Transverse colon (tissue), 4 donors: Measurements from ENCODE around the gene SLK. TPM values are rescaled to one million over a fixed set of nuclear protein-coding genes. Genes with fewer than 3 reads are reported as not detected.

Experiments used
- DNase-seq: peaks from one replicate; pipeline ENCODE4 v3.0.0-alpha.2; 2019
- H3K27ac ChIP-seq, 4 donors: fragments of 200-600 bp; sonication (generic); 2 replicates each; pipeline ENCODE4 v1.5.1; 2016 to 2018; ENCODE audit warnings: inconsistent platforms in 4 of 4
- H3K27me3 ChIP-seq: fragments of 200-600 bp; sonication (generic); 2 replicates; pipeline ENCODE4 v1.5.1; 2017; ENCODE audit warnings: inconsistent platforms
- H3K36me3 ChIP-seq, 4 donors: fragments of 200-600 bp; sonication (generic); 2 replicates each; pipeline ENCODE4 v1.5.1; 2017 to 2019; ENCODE audit warnings: inconsistent platforms in 4 of 4
- H3K4me1 ChIP-seq, 4 donors: fragments of 200-600 bp; sonication (generic); 2 replicates each; pipeline ENCODE4 v1.5.1; 2017 to 2020; ENCODE audit warnings: inconsistent platforms in 4 of 4
- H3K4me3 ChIP-seq, 4 donors: fragments of 200-600 bp; sonication (generic); 1 replicate in 1 of 4; 2 replicates in 3 of 4; pipeline versions ENCODE4 v1.5.1 to v1.6.1; 2017 to 2019; ENCODE audit warnings: inconsistent platforms in 4 of 4
- H3K9me3 ChIP-seq, 2 donors: fragments of 200-600 bp; sonication (generic); 2 replicates each; pipeline ENCODE4 v1.5.1; 2017 to 2019; ENCODE audit warnings: inconsistent platforms in 2 of 2
- EP300 ChIP-seq: sonication (generic); formaldehyde crosslinking; IDR thresholded peaks from one replicate; pipeline ENCODE4 v1.6.1; 2017; ENCODE audit warnings: antibody characterized with exemption, low read depth
- POLR2A ChIP-seq: fragments of 450-650 bp; IDR thresholded peaks from one replicate; pipeline ENCODE4 v1.6.1; 2016; ENCODE audit warnings: antibody characterized with exemption, mild to moderate bottlenecking, moderate library complexity
- POLR2AphosphoS5 ChIP-seq, 3 donors: sonication (generic); formaldehyde crosslinking; IDR thresholded peaks; one replicate each; pipeline ENCODE4 v1.6.1; 2016; ENCODE audit warnings: antibody characterized with exemption in 3 of 3
- WGBS, 2 donors: methylation state at CpG; one replicate each; pipeline ENCODE4 v1.1.5; 2018; ENCODE audit warnings: low coverage in 1 of 2; 5-methylcytosine and 5-hydroxymethylcytosine counted together
- in situ Hi-C, 4 donors: fragments of 200-750 bp; cut with MboI; loops; one replicate each; pipeline versions ENCODE4 v1.15.0 to v1.15.1; 2017; ENCODE audit warnings: low sequenced_read_pairs in 3 of 4, low pct_ligation_motif_present in 1 of 4, low pct_unique_long_range_greater_than_20kb in 1 of 4
- intact Hi-C: fragments of 100-400 bp; cut with DNase I; formaldehyde crosslinking; loops from one replicate; pipeline ENCODE4 v1.15.1; 2023; ENCODE audit warnings: low total_unique reads
- total RNA-seq, 4 donors: library from RNA; depleted of rRNA; stranded (reverse); fragments of >200 nt; gene quantifications; one replicate each; pipeline ENCODE4 v1.1.0, GENCODE V29; 2016
- TF ChIP-seq, protein P1 (sequence below), 5 experiments: fragments of 200-600 bp in 3 of 5; fragments of 450-650 bp in 2 of 5; sonication (generic) in 3 of 5; IDR thresholded peaks; 1 replicate in 2 of 5; 2 replicates in 3 of 5; pipeline ENCODE4 v1.5.1; 2016 to 2017; ENCODE audit warnings: antibody characterized with exemption in 5 of 5, inconsistent platforms in 3 of 5, mild to moderate bottlenecking in 2 of 5, moderate library complexity in 1 of 5

SLK gene
- total RNA-seq, 4 donors from 2014 or later: 33.2 to 76.4 (median 55.7) TPM

DNA sequence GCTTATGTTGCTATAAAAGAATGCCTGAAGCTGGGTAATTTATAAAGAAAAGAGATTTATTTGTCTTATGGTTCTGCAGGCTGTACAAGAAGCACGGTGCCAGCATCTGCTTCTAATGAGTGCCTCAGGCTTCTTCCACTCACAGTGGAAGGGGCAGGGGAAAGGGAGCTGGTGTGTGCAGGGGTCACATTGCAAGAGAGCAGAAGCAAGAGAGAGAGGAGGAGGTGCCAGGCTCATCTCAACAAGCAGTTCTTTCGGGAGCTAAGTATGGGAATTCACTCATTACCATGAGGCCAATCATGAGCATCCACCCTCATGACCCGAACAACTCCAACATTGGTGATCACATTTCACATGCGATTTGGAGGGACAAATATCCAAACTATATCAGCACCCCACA lies 17.2 kb upstream of the SLK start:
- WGBS, 2 donors: 69 to 90% methylated on average over 4 of the region's 4 CpGs
- H3K36me3 ChIP-seq: no peaks in the 10 kb centered on the region
- no peaks in the 10 kb centered on the region for H3K27me3 ChIP-seq
- no peak overlapping the region for H3K4me3 ChIP-seq
- no peak for TF ChIP-seq POLR2A
- TF ChIP-seq POLR2AphosphoS5 (IDR thresholded peaks at IDR 0.05): no peak
- TF ChIP-seq, protein P1, sequence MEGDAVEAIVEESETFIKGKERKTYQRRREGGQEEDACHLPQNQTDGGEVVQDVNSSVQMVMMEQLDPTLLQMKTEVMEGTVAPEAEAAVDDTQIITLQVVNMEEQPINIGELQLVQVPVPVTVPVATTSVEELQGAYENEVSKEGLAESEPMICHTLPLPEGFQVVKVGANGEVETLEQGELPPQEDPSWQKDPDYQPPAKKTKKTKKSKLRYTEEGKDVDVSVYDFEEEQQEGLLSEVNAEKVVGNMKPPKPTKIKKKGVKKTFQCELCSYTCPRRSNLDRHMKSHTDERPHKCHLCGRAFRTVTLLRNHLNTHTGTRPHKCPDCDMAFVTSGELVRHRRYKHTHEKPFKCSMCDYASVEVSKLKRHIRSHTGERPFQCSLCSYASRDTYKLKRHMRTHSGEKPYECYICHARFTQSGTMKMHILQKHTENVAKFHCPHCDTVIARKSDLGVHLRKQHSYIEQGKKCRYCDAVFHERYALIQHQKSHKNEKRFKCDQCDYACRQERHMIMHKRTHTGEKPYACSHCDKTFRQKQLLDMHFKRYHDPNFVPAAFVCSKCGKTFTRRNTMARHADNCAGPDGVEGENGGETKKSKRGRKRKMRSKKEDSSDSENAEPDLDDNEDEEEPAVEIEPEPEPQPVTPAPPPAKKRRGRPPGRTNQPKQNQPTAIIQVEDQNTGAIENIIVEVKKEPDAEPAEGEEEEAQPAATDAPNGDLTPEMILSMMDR (IDR thresholded peaks at IDR 0.05): no peak
- no peak for TF ChIP-seq EP300
- intact Hi-C loops (no loop called here), in situ Hi-C loops (no loop called here)
- H3K9me3 ChIP-seq: no peaks in the 10 kb centered on the region
- DNase-seq: no peak
- H3K4me1 ChIP-seq: no peaks in the 10 kb centered on the region
- no peak overlapping the region for H3K27ac ChIP-seq

DNA sequence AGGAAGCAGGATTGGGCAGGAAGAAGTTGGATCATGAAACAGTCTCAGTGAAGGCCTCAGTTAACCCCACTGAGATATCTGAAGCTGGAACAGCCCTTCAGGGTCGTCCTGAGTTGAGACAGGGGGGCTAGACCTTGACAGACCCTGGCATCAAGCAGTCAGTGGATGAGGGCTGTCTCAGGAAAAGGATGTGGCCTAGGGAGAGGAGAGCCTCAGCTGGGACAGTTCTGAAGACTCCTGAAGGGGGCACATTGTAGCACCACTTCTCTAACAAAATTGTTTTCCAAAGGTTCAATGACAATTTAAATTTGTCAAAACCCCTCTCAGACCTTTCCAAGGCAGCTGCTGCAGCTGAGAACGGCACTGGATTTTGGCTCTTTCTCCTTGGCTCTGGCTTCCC lies 15.8 kb upstream of the SLK start:
- no peak overlapping the region for H3K27ac ChIP-seq
- H3K4me3 ChIP-seq: no peak overlapping the region
- TF ChIP-seq POLR2A: no peak
- TF ChIP-seq EP300: no peak
- no peak for TF ChIP-seq POLR2AphosphoS5 (IDR thresholded peaks at IDR 0.05)
- TF ChIP-seq, protein P1 (IDR thresholded peaks at IDR 0.05): no peak
- no peak for DNase-seq
- H3K9me3 ChIP-seq: no peaks in the 10 kb centered on the region
- no peaks in the 10 kb centered on the region for H3K36me3 ChIP-seq
- intact Hi-C loops (no loop called here), in situ Hi-C loops (no loop called here)
- H3K27me3 ChIP-seq: no peaks in the 10 kb centered on the region
- H3K4me1 ChIP-seq: no peaks in the 10 kb centered on the region
- WGBS, 2 donors: 63 to 72% methylated on average over 1 to 2 of the region's 2 CpGs

DNA sequence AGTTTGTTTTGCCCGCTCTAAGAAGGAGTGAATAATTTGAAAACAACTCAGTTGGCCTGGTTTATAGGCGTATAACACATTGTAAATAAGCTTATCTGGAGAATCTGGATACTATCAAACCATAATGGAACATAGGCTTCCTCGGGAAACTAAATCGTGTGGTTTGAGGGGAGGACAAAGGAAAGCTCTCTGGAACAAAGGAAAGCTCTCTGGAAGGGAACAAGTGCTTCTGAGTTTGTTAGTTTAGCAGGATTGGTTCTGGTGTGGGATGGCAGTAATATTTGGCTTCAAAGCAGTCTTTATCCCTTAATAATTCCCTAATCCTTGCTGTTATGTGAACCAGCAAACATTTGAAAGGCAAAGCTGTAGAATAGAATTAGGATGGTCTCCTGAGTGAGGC lies 15.0 kb upstream of the SLK start:
- Histone ChIP-seq H3K4me1 (no peaks in the 10 kb centered on the region), H3K9me3 (no peaks in the 10 kb centered on the region), H3K36me3 (no peaks in the 10 kb centered on the region), H3K27ac (no peak overlapping the region), H3K27me3 (no peaks in the 10 kb centered on the region), H3K4me3 (no peak overlapping the region)
- in situ Hi-C loops: no loop called here
- intact Hi-C loops: no loop called here
- no peak for DNase-seq
- WGBS, 2 donors: 53 to 57% methylated on average over 4 of the region's 4 CpGs
- TF ChIP-seq, protein P1 (IDR thresholded peaks at IDR 0.05): no peak

DNA sequence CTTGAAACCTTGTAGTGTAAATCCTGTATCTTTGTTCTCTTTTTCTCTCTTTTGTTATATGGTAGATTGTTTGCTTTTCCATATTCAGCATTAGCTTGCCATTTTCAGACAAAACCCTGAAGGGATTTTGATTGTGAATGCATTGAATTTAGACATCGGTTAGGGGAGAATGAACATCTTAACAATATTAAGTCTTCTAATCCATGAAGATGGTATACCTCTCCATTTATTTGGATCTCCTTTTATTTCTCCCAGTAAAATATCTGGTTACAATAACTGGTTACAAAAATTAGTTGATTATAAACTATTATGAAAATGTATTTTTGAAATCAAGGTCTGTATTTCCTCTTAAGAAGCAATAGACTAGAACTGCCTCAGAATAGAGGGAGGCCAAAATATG lies 12.4 kb upstream of the SLK start:
- Histone ChIP-seq H3K9me3 (no peaks in the 10 kb centered on the region), H3K4me3 (no peak overlapping the region), H3K4me1 (no peaks in the 10 kb centered on the region), H3K27me3 (no peaks in the 10 kb centered on the region), H3K36me3 (no peaks in the 10 kb centered on the region), H3K27ac (no peak overlapping the region)
- TF ChIP-seq, protein P1 (IDR thresholded peaks at IDR 0.05): no peak
- TF ChIP-seq EP300 (no peak), POLR2AphosphoS5 (IDR thresholded peaks at IDR 0.05) (no peak), POLR2A (no peak)
- in situ Hi-C loops: no loop called here
- no peak for DNase-seq
- intact Hi-C loops: no loop called here
- WGBS, 2 donors: 100% methylated on average over 1 of the region's 1 CpG
